ENCODE data around the gene PGAP1.

PGAP1 gene

DNA sequence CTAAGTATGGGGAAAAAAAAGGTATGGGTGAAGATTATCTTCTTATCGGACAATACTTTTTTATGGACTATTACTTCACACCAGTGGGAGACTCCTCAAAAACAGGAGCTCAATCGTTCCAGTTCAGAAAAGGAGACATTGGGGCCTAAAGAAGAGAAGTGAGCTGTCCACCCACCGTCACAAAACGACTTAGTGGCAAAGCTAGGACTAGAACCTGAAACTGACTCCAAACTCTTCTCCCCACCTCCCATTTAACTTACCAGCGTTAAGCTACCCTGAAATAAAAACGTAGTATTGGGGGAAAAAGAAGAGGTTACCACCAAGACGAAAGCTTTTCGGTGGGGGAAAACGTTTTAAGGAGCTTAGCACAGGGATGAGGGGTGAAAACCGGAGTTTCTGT lies 127.5 kb downstream of the PGAP1 start:
- TF ChIP-seq, protein P1, sequence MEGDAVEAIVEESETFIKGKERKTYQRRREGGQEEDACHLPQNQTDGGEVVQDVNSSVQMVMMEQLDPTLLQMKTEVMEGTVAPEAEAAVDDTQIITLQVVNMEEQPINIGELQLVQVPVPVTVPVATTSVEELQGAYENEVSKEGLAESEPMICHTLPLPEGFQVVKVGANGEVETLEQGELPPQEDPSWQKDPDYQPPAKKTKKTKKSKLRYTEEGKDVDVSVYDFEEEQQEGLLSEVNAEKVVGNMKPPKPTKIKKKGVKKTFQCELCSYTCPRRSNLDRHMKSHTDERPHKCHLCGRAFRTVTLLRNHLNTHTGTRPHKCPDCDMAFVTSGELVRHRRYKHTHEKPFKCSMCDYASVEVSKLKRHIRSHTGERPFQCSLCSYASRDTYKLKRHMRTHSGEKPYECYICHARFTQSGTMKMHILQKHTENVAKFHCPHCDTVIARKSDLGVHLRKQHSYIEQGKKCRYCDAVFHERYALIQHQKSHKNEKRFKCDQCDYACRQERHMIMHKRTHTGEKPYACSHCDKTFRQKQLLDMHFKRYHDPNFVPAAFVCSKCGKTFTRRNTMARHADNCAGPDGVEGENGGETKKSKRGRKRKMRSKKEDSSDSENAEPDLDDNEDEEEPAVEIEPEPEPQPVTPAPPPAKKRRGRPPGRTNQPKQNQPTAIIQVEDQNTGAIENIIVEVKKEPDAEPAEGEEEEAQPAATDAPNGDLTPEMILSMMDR (IDR thresholded peaks at IDR 0.05; ENCODE audit: insufficient read depth, low read length, poor library complexity, severe bottlenecking), result no peak
- TF ChIP-seq EZH2phosphoT487 (conservative IDR thresholded peaks at IDR 0.05; ENCODE audit: low read length), result no peak

DNA sequence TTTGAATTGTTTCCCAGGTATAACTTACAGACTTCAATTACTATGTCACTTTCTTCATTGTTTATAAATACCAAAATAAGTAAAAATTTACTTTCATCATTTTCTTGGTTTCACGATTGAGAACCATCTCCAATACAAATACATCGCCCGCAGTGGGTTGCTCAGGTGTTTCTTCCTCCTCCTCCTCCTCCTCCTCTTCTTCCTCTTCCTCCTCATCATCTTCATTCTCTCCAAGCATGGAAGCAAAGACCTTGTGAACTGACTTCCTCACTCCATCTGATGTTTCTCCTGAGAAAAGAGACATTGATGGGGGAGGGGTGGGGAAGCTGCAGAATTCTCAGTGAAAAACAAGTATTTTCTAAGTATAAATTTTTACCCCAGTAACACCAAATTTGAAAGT lies 133.6 kb downstream of the PGAP1 start:
- no peak overlapping the region for H3K27ac ChIP-seq (ENCODE audit: low read depth, low read length)
- 0 out of 2 replicates have a peak, but pooled peaks cover 6% of the 10 kb centered on the region for H3K79me2 ChIP-seq (ENCODE audit: insufficient read depth, low read length)
- H3K9me2 ChIP-seq (replicated peaks; ENCODE audit: insufficient read depth, low read length), result no peaks in the 10 kb centered on the region
- no peak overlapping the region for H3K4me3 ChIP-seq (ENCODE audit: insufficient read depth, low read length, poor library complexity, severe bottlenecking)
- H3K4me2 ChIP-seq (ENCODE audit: low read depth, low read length, poor library complexity, severe bottlenecking), result no peak overlapping the region
- no peaks in the 10 kb centered on the region for H3K9me3 ChIP-seq (ENCODE audit: insufficient read depth, low read length)
- no peaks in the 10 kb centered on the region for H3F3A ChIP-seq (ENCODE audit: insufficient read depth)
- H3K27me3 ChIP-seq (ENCODE audit: low read length), result no peaks in the 10 kb centered on the region
- no peak overlapping the region for H2AFZ ChIP-seq (ENCODE audit: low read depth, low read length, severe bottlenecking)
- H4K20me1 ChIP-seq (ENCODE audit: low read depth, low read length), result no peaks in the 10 kb centered on the region
- H3K9ac ChIP-seq (ENCODE audit: low read length), result no peak overlapping the region
- H3K36me3 ChIP-seq (ENCODE audit: low read length), result peaks cover 50% of the 10 kb centered on the region
- TF ChIP-seq, protein P1 (IDR thresholded peaks at IDR 0.05; ENCODE audit: insufficient read depth, low read length, poor library complexity, severe bottlenecking), result no peak
- no peak for TF ChIP-seq EZH2phosphoT487 (conservative IDR thresholded peaks at IDR 0.05; ENCODE audit: low read length)

More for the DNA sequence above, 127.5 kb downstream of the PGAP1 start:
- Histone ChIP-seq H3K9ac (ENCODE audit: low read length) (peak overlapping the region; percentile 80), H2AFZ (ENCODE audit: low read depth, low read length, severe bottlenecking) (peak overlapping the region; percentile 99), H3K27ac (ENCODE audit: low read depth, low read length) (peak overlapping the region; percentile 34; the same call in 1 of the 2 replicates), H3K4me3 (ENCODE audit: insufficient read depth, low read length, poor library complexity, severe bottlenecking) (peak overlapping the region; percentile 93), H4K20me1 (ENCODE audit: low read depth, low read length) (no peaks in the 10 kb centered on the region), H3K36me3 (ENCODE audit: low read length) (peaks cover 11% of the 10 kb centered on the region; the same call in 1 of the 2 replicates), H3K79me2 (ENCODE audit: insufficient read depth, low read length) (peaks cover 16% of the 10 kb centered on the region), H3K9me3 (ENCODE audit: insufficient read depth, low read length) (no peaks in the 10 kb centered on the region), H3K27me3 (ENCODE audit: low read length) (no peaks in the 10 kb centered on the region), H3F3A (ENCODE audit: insufficient read depth) (0 out of 2 replicates have a peak, but pooled peaks cover 6% of the 10 kb centered on the region), H3K4me2 (ENCODE audit: low read depth, low read length, poor library complexity, severe bottlenecking) (peak overlapping the region; percentile 75), H3K9me2 (replicated peaks; ENCODE audit: insufficient read depth, low read length) (no peaks in the 10 kb centered on the region)

DNA sequence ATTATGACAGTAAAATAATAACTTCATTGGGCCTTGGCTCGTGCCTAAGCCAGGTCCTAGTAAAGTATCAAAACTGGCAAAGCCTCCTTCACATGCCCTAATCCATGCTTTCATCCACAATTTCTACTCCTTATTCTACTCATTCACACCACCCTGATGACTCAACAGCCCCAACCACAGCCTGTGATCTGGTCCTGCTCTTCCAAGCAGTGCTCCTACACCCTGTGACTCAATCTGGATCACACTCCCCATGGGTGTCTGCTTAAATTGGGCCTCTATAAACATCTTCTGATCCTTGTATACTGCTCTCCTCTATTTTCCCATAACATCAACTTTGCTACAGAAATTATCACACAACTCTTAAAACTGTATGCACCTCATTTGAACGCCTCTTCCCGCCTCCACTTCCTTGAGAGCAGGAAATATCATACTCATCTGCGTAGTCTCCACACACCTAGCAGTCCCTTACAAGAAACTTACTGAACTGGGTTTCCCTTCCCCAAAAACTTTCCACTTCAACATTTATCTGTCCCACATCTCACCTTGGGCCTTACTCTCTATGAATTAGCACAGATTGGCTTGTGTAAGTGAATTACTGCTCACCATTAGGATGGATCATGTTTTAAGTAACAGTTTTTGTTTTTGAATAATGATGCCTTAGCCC lies 142.9 kb downstream of the PGAP1 start:
- H3K79me2 ChIP-seq (ENCODE audit: insufficient read depth, low read length), result no peaks in the 10 kb centered on the region
- H3K9ac ChIP-seq (ENCODE audit: low read length), result no peak overlapping the region
- no peak overlapping the region for H3K4me3 ChIP-seq (ENCODE audit: insufficient read depth, low read length, poor library complexity, severe bottlenecking)
- no peaks in the 10 kb centered on the region; the same call in 1 of the 2 replicates for H3F3A ChIP-seq (ENCODE audit: insufficient read depth)
- H2AFZ ChIP-seq (ENCODE audit: low read depth, low read length, severe bottlenecking), result no peak overlapping the region
- H3K4me2 ChIP-seq (ENCODE audit: low read depth, low read length, poor library complexity, severe bottlenecking), result no peak overlapping the region
- no peaks in the 10 kb centered on the region for H4K20me1 ChIP-seq (ENCODE audit: low read depth, low read length)
- no peaks in the 10 kb centered on the region for H3K9me3 ChIP-seq (ENCODE audit: insufficient read depth, low read length)
- no peaks in the 10 kb centered on the region for H3K27me3 ChIP-seq (ENCODE audit: low read length)
- no peaks in the 10 kb centered on the region for H3K9me2 ChIP-seq (replicated peaks; ENCODE audit: insufficient read depth, low read length)
- peaks cover 56% of the 10 kb centered on the region for H3K36me3 ChIP-seq (ENCODE audit: low read length)
- H3K27ac ChIP-seq (ENCODE audit: low read depth, low read length), result no peak overlapping the region
- TF ChIP-seq, protein P1 (IDR thresholded peaks at IDR 0.05; ENCODE audit: insufficient read depth, low read length, poor library complexity, severe bottlenecking), result no peak
- no peak for TF ChIP-seq EZH2phosphoT487 (conservative IDR thresholded peaks at IDR 0.05; ENCODE audit: low read length)
